HL-60 (cell line): ENCODE data around the gene POLN.

Source experiments
- POLR2AphosphoS5 ChIP-seq: IDR thresholded peaks from 2 replicates; pipeline ENCODE4 v1.6.1; 2012; ENCODE audit warnings: low read depth
- TF ChIP-seq, protein P1 (sequence below): IDR thresholded peaks from one replicate; pipeline ENCODE4 v1.5.1; 2011; ENCODE audit warnings: low read length, control low read depth, inconsistent platforms; ENCODE audit not compliant: insufficient read depth

DNA sequence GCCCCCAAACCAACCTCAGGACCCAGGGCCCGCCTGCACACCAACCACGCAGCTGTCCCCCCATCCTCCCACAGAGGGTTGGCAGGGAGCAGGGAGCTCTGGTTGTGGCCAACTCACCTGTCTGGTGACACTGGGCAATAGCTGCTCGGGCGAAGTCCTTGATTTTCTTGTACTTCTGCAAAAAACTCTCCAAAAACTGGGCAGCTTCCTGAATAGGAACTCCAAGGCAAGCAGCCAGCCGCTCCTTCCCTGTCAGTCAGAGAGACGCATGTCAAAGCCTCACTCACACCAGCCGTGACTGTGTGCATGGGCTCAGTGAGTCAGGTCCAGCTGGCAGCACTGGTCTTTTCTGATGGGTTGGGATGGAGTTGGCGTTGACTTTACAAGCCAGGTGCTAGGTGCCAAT lies 156.4 kb downstream of the POLN start:
- TF ChIP-seq, protein P1, sequence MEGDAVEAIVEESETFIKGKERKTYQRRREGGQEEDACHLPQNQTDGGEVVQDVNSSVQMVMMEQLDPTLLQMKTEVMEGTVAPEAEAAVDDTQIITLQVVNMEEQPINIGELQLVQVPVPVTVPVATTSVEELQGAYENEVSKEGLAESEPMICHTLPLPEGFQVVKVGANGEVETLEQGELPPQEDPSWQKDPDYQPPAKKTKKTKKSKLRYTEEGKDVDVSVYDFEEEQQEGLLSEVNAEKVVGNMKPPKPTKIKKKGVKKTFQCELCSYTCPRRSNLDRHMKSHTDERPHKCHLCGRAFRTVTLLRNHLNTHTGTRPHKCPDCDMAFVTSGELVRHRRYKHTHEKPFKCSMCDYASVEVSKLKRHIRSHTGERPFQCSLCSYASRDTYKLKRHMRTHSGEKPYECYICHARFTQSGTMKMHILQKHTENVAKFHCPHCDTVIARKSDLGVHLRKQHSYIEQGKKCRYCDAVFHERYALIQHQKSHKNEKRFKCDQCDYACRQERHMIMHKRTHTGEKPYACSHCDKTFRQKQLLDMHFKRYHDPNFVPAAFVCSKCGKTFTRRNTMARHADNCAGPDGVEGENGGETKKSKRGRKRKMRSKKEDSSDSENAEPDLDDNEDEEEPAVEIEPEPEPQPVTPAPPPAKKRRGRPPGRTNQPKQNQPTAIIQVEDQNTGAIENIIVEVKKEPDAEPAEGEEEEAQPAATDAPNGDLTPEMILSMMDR: no peak
- TF ChIP-seq POLR2AphosphoS5: no peak
